Measurements from ENCODE around the gene NR2C2AP. TPM values are rescaled to one million over a fixed set of nuclear protein-coding genes. Genes with fewer than 3 reads are reported as not detected.

NR2C2AP gene
- total RNA-seq, 1 experiment from 2014 or later: 45.3 TPM

DNA sequence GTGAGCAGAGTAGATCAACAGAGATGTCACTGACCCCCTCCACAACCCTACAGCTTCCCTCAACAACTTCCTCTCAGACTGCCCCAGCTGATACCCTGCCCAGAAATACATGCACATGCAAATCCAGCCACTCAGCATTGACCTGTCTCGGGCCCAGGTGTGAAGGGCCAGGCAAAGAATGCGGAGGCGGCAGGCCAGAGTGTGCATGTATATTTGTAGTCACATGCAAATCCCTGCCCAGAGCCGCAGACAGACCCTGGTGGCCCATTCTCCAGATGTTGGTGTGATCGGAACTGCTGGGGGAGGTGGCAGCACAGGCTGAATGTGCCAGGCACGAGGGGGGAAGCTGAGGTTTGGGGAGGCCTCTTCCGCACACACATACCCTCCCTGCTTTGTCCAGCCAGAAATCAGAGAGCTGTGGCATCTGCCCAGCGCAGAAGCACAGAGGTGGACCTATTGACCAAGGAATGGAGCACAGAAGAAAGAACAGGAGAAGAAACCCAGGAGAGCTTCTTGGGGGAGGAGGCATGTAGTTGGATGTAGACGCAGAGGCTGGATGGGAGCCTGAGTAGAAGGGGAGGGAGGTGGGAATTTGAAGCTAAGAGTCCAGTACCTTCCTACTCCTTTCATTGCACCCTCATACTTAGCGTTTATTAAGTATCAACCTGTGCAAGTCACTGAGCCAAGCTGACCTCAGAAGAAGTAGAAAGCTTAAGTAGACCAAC lies 47.6 kb downstream of the NR2C2AP start:
- H3K4me3 ChIP-seq (ENCODE audit: low read depth, low read length, poor library complexity, severe bottlenecking): no peak overlapping the region
- CTCF ChIA-PET: no interaction called here

DNA sequence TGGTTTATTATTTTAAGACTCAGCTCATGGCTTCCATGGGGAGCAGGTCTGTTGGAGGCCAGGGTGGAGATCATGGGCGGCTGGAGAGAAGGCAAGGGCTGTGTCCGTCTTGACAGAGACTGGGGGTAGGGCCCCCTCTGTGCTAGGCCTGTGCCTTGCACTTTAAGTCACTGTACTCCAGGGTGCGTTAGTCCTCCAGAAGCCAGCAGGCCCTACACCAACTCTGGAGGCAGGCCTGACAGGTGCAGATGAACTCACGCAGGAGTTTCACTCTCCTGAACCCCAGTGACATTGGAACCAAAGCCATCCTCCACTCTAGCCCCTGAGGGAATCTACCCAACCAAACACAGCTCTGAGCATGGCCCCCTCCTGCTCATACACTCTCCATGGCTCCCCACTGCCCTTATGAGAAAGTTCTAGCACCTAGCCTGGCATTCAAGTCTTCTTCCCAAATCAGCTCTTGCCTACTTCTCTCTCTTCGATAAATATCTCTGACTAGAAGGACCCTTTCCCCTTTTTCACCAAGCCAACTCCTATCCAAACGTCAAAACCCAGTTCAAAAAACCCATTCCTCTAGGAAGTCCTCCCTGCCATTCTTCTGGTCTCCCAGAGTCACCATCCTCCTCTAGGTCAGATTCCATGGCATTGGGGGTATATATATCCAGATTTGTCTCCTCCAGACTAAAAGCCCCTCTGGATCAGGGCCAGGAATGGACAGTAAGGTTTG lies 48.3 kb downstream of the NR2C2AP start:
- no peaks in the 10 kb centered on the region for H3K27me3 ChIP-seq (replicated peaks; ENCODE audit: insufficient read depth, low read depth, low read length, poor library complexity)
- TF ChIP-seq CTCF (conservative IDR thresholded peaks at IDR 0.05; ENCODE audit: low read depth, low read length) (no peak), EZH2 (IDR thresholded peaks at IDR 0.05; ENCODE audit: borderline replicate concordance, low read depth, low read length, poor library complexity, severe bottlenecking) (no peak)
- no peaks in the 10 kb centered on the region for H3K36me3 ChIP-seq (ENCODE audit: insufficient read depth, low read length, poor library complexity, severe bottlenecking)
- CTCF ChIA-PET: no interaction called here
- H3K4me1 ChIP-seq (ENCODE audit: insufficient read depth, low read length, poor library complexity, severe bottlenecking): no peaks in the 10 kb centered on the region
- no peak overlapping the region for H3K27ac ChIP-seq (ENCODE audit: low read depth, low read length, poor library complexity, severe bottlenecking)
- BruUV-seq (replicated peaks): no TSS peak
- POLR2A ChIA-PET (ENCODE audit: low non-redundant PET): no interaction called here
- intact Hi-C loops (cut with micrococcal nuclease; ENCODE audit: unreplicated experiment): no loop called here
- H3K4me3 ChIP-seq (ENCODE audit: low read depth, low read length, poor library complexity, severe bottlenecking): no peak overlapping the region
- H3K9me3 ChIP-seq (ENCODE audit: low read depth, low read length, poor library complexity, severe bottlenecking): no peaks in the 10 kb centered on the region
- no peak for DNase-seq (ENCODE audit: low spot score)

More for the DNA sequence above, 47.6 kb downstream of the NR2C2AP start:
- no peak for DNase-seq (ENCODE audit: low spot score)
- Histone ChIP-seq H3K27me3 (replicated peaks; ENCODE audit: insufficient read depth, low read depth, low read length, poor library complexity) (no peaks in the 10 kb centered on the region), H3K9me3 (ENCODE audit: low read depth, low read length, poor library complexity, severe bottlenecking) (no peaks in the 10 kb centered on the region), H3K27ac (ENCODE audit: low read depth, low read length, poor library complexity, severe bottlenecking) (no peak overlapping the region), H3K4me1 (ENCODE audit: insufficient read depth, low read length, poor library complexity, severe bottlenecking) (no peaks in the 10 kb centered on the region), H3K36me3 (ENCODE audit: insufficient read depth, low read length, poor library complexity, severe bottlenecking) (no peaks in the 10 kb centered on the region)
- intact Hi-C loops (cut with micrococcal nuclease; ENCODE audit: unreplicated experiment): no loop called here
- POLR2A ChIA-PET (ENCODE audit: low non-redundant PET): no interaction called here
- BruUV-seq (replicated peaks): no TSS peak
- no peak for TF ChIP-seq CTCF (conservative IDR thresholded peaks at IDR 0.05; ENCODE audit: low read depth, low read length)
- no peak for TF ChIP-seq EZH2 (IDR thresholded peaks at IDR 0.05; ENCODE audit: borderline replicate concordance, low read depth, low read length, poor library complexity, severe bottlenecking)

DNA sequence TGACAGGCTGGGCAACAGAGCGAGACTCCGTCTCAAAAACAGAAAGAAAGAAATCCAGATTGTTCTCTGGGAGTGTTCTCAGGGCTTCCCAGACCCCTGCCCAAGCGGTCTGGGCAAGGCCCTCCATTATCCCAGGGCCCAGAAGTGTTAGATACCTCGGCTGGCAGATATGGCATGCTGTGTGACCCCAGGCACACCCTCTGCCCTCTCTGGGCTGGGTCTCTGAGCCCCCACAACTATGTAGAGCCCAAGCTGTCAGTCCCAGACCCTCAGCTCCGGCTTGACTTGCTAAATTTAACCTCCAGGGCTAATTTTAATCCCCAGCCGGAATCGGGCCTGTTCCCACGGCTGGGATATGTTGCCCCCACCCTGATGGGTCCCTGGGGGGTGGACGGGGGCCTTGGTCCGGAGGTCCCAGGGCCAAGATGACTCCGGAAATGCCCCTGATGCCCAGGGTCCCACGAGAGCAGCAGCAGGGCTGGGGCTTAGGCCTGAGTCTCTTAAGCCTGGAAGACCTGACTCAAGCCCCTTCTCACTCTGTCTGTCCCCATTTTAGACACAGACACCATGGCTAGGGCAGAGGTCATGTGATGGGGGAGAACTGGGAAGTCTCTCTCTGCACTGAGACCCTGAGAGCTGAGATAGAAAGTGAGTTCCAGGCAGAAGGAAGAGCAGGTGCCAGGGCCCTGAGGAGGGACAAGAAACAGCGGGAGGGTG lies 50.4 kb downstream of the NR2C2AP start:
- no peak overlapping the region for H3K27ac ChIP-seq (ENCODE audit: low read depth, low read length, poor library complexity, severe bottlenecking)
- no peak for DNase-seq (ENCODE audit: low spot score)
- H3K27me3 ChIP-seq (replicated peaks; ENCODE audit: insufficient read depth, low read depth, low read length, poor library complexity): no peaks in the 10 kb centered on the region
- TF ChIP-seq EZH2 (IDR thresholded peaks at IDR 0.05; ENCODE audit: borderline replicate concordance, low read depth, low read length, poor library complexity, severe bottlenecking): no peak
- no peak overlapping the region for H3K4me3 ChIP-seq (ENCODE audit: low read depth, low read length, poor library complexity, severe bottlenecking)
- intact Hi-C loops (cut with micrococcal nuclease; ENCODE audit: unreplicated experiment): no loop called here
- BruUV-seq (replicated peaks): no TSS peak
- H3K4me1 ChIP-seq (ENCODE audit: insufficient read depth, low read length, poor library complexity, severe bottlenecking): no peaks in the 10 kb centered on the region
- ChIA-PET POLR2A (ENCODE audit: low non-redundant PET) (no interaction called here), CTCF (no interaction called here)
- H3K9me3 ChIP-seq (ENCODE audit: low read depth, low read length, poor library complexity, severe bottlenecking): no peaks in the 10 kb centered on the region
- H3K36me3 ChIP-seq (ENCODE audit: insufficient read depth, low read length, poor library complexity, severe bottlenecking): no peaks in the 10 kb centered on the region
